ENCODE results near the gene HS6ST3. TPM values are rescaled to one million over a fixed set of nuclear protein-coding genes. Genes with fewer than 3 reads are reported as not detected.

Gene HS6ST3
- total and polyA plus RNA-seq, 9 of the 15 experiments (the other 6 are each of a cell fraction or from before 2014, with no cell fraction given) = not detected

DNA sequence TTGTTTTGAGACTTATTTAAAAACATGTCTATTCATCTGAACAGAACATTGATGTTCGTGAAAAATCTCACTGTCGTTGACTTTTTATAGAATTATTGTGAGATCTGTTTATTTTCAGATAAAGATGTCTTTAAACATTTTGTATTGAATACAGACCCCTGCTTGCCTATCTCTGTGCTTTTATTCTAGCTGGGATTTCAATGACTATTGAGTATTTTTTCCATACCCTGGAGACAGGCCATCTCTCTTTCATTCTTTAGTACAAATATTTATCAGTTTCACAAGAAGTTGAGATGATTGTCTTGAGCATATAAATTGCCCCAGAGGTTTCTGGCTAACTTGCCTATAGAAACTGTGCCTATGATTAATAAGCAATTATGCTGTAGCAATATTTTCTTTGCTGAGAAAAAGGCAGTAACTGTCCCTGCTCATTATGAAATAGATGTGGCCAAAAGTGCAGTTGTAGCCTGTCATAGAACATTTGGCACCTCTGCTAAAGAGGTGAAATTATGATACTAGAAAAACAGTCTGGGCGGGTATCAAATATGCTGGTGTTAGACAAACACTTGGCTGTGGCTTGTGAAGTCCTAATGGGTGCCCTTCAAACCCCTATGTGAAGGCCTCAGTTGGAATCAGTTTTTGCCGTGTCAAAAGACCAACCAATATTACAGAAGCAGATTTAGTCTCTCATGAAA lies 360.6 kb downstream of the HS6ST3 start (continued):
- TF ChIP-seq, protein P1, sequence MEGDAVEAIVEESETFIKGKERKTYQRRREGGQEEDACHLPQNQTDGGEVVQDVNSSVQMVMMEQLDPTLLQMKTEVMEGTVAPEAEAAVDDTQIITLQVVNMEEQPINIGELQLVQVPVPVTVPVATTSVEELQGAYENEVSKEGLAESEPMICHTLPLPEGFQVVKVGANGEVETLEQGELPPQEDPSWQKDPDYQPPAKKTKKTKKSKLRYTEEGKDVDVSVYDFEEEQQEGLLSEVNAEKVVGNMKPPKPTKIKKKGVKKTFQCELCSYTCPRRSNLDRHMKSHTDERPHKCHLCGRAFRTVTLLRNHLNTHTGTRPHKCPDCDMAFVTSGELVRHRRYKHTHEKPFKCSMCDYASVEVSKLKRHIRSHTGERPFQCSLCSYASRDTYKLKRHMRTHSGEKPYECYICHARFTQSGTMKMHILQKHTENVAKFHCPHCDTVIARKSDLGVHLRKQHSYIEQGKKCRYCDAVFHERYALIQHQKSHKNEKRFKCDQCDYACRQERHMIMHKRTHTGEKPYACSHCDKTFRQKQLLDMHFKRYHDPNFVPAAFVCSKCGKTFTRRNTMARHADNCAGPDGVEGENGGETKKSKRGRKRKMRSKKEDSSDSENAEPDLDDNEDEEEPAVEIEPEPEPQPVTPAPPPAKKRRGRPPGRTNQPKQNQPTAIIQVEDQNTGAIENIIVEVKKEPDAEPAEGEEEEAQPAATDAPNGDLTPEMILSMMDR (IDR thresholded peaks at IDR 0.05 in 2 of 3, conservative IDR thresholded peaks at IDR 0.05 in 1 of 3; ENCODE audit: insufficient read depth in 2 of 3, low read depth in 1 of 3, low read length in 3 of 3) = no peak
- TF ChIP-seq ZNF316 (IDR thresholded peaks at IDR 0.05) = no peak
- TF ChIP-seq ZNF212 (CRISPR knock-in tag; IDR thresholded peaks at IDR 0.05) = no peak
- TF ChIP-seq ASH1L (IDR thresholded peaks at IDR 0.05; ENCODE audit: borderline replicate concordance, low read depth, partially characterized antibody) = no peak
- no peak for TF ChIP-seq XRCC3 (IDR thresholded peaks at IDR 0.05)

DNA sequence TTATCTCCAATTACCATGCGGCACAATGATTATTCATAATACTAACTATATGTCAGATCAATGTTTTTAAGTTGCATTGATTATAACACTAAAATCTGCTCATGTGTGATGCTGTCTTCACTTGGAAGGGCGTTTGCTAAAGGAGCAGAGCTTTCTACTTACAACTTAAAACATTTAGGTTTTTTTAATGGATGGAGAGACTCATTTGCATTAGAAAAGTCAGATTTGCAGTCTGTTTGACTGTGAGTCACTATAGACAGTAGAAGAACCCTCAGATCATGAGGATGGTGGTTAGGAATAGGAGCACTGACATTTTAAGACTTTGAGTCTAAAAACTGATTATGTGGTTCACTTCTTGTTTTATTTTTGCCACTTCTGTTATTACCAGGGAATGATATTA lies 364.6 kb downstream of the HS6ST3 start:
- intact Hi-C loops (cut with micrococcal nuclease) = no loop called here
- FAIRE-seq = no peak
- 0% methylated on average over 2 of the region's 2 CpGs for WGBS (ENCODE audit: insufficient coverage, low coverage, missing lambda C conversion rate)

More for the DNA sequence above, 364.6 kb downstream of the HS6ST3 start:
- in situ Hi-C loops (cut with MboI) = no loop called here
- POLR2A ChIA-PET = no interaction called here
- no peak overlapping the region for H3K4me2 ChIP-seq (ENCODE audit: insufficient read depth, low read length)
- no peak overlapping the region for H2AFZ ChIP-seq (ENCODE audit: low read depth, low read length)
- H3K27ac ChIP-seq (ENCODE audit: extremely low read depth, low read depth, low read length) = no peak overlapping the region
- TF ChIP-seq, protein P2, sequence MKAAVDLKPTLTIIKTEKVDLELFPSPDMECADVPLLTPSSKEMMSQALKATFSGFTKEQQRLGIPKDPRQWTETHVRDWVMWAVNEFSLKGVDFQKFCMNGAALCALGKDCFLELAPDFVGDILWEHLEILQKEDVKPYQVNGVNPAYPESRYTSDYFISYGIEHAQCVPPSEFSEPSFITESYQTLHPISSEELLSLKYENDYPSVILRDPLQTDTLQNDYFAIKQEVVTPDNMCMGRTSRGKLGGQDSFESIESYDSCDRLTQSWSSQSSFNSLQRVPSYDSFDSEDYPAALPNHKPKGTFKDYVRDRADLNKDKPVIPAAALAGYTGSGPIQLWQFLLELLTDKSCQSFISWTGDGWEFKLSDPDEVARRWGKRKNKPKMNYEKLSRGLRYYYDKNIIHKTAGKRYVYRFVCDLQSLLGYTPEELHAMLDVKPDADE (conservative IDR thresholded peaks at IDR 0.05; ENCODE audit: control insufficient read depth, low read depth, low read length) = no peak
- TF ChIP-seq ZNF79 (CRISPR knock-in tag; IDR thresholded peaks at IDR 0.05; ENCODE audit: low read depth) (no peak), CHD4 (IDR thresholded peaks at IDR 0.05; ENCODE audit: insufficient read depth, insufficient replicate concordance, low read depth, low read length, poor library complexity, severe bottlenecking) (no peak)
- H3K9me1 ChIP-seq (ENCODE audit: control insufficient read depth, insufficient read depth, low read length) = no peaks in the 10 kb centered on the region
- H3K4me3 ChIP-seq = no peak overlapping the region
- no peaks in the 10 kb centered on the region for H3K36me3 ChIP-seq (ENCODE audit: control insufficient read depth, insufficient read depth, low read length)
- DNase-seq (ENCODE audit: extremely low read depth in 1 of 4, low spot score in 3 of 4) (no peak), ATAC-seq (no peak)
- BruUV-seq (replicated peaks) = no TSS peak
- H3K9ac ChIP-seq (ENCODE audit: insufficient read depth in 1 of 2, low read depth in 2 of 2, low read length in 2 of 2) = no peak overlapping the region
- no peaks in the 10 kb centered on the region for H3K79me2 ChIP-seq (ENCODE audit: control insufficient read depth, insufficient read depth, low read length)
- H4K20me1 ChIP-seq (replicated peaks; ENCODE audit: control insufficient read depth, insufficient read depth, low read length) = no peaks in the 10 kb centered on the region
- H3K4me1 ChIP-seq (replicated peaks in 1 of 2; ENCODE audit: control insufficient read depth in 2 of 2, insufficient read depth in 2 of 2, low read length in 2 of 2) = no peaks in the 10 kb centered on the region
- no peaks in the 10 kb centered on the region for H3K27me3 ChIP-seq (ENCODE audit: control insufficient read depth in 2 of 2, insufficient read depth in 2 of 2, low read length in 2 of 2)
- no peaks in the 10 kb centered on the region for H3K9me3 ChIP-seq (replicated peaks; ENCODE audit: control insufficient read depth, insufficient read depth, low read depth, low read length)
- CTCF ChIA-PET (ENCODE audit: low intra/inter-chr PET ratio) = no interaction called here
